Measurements from ENCODE around the gene NXPH3.
A peak's percentile ranks its signal among the peaks of the same experiment; 100 is the strongest.

Gene NXPH3

DNA sequence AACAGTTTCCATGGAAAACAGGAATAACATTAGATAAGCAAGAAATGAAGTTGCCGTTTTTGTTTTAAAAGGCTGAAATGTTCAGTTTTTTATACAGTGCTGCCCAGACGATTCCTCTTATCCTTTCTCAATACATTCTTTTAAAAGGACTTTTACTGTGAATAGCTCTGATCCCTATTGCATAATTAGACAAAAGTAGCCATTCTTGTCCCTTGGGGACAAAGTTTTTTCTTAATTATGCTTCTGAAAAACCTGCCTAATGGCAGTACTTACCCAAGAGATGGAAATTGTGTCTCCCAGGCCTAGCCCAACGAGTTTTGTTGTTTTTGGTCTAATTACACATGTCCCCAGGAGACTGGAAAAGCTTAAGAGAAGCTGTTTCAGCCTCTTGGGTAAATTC is 27.6 kb downstream of the NXPH3 start:
- no peaks in the 10 kb centered on the region for H3K9me3 ChIP-seq (ENCODE audit: control insufficient read depth, insufficient read depth, low read depth, low read length)
- H3K4me1 ChIP-seq (ENCODE audit: control insufficient read depth, insufficient read depth, low read length), result no peaks in the 10 kb centered on the region
- TF ChIP-seq MYNN (tag by site-specific recombination; IDR thresholded peaks at IDR 0.05; ENCODE audit: borderline replicate concordance), result 0 out of 2 replicates have a peak, but pooled peaks have one; percentile 28
- no peak for TF ChIP-seq ZNF571 (tag by site-specific recombination; IDR thresholded peaks at IDR 0.05)
- TF ChIP-seq, protein P1, sequence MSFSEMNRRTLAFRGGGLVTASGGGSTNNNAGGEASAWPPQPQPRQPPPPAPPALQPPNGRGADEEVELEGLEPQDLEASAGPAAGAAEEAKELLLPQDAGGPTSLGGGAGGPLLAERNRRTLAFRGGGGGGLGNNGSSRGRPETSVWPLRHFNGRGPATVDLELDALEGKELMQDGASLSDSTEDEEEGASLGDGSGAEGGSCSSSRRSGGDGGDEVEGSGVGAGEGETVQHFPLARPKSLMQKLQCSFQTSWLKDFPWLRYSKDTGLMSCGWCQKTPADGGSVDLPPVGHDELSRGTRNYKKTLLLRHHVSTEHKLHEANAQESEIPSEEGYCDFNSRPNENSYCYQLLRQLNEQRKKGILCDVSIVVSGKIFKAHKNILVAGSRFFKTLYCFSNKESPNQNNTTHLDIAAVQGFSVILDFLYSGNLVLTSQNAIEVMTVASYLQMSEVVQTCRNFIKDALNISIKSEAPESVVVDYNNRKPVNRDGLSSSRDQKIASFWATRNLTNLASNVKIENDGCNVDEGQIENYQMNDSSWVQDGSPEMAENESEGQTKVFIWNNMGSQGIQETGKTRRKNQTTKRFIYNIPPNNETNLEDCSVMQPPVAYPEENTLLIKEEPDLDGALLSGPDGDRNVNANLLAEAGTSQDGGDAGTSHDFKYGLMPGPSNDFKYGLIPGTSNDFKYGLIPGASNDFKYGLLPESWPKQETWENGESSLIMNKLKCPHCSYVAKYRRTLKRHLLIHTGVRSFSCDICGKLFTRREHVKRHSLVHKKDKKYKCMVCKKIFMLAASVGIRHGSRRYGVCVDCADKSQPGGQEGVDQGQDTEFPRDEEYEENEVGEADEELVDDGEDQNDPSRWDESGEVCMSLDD (tag by site-specific recombination; IDR thresholded peaks at IDR 0.05), result no peak
- TF ChIP-seq, protein P2, sequence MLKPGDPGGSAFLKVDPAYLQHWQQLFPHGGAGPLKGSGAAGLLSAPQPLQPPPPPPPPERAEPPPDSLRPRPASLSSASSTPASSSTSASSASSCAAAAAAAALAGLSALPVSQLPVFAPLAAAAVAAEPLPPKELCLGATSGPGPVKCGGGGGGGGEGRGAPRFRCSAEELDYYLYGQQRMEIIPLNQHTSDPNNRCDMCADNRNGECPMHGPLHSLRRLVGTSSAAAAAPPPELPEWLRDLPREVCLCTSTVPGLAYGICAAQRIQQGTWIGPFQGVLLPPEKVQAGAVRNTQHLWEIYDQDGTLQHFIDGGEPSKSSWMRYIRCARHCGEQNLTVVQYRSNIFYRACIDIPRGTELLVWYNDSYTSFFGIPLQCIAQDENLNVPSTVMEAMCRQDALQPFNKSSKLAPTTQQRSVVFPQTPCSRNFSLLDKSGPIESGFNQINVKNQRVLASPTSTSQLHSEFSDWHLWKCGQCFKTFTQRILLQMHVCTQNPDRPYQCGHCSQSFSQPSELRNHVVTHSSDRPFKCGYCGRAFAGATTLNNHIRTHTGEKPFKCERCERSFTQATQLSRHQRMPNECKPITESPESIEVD (tag by site-specific recombination; IDR thresholded peaks at IDR 0.05), result peak; percentile 56; the same call in 1 of the 2 replicates
- TF ChIP-seq ZNF626 (tag by site-specific recombination; IDR thresholded peaks at IDR 0.05), result no peak
- no peak overlapping the region for H3K4me3 ChIP-seq (ENCODE audit: low read depth, low read length)
- ChIA-PET CTCF (interaction anchor here (0.8 to 1.5 kb wide), 6 partner anchors 11 to 37 kb away, joined by 3 to 8 read pairs (median 3); no protein-coding TSS in a partner anchor), POLR2A (no interaction called here)
- peaks cover 30 to 89% of the 10 kb centered on the region in 2 experiments for H3K36me3 ChIP-seq (ENCODE audit: control insufficient read depth in 2 of 2, insufficient read depth in 1 of 2, low read length in 2 of 2)
- H3K27ac ChIP-seq (ENCODE audit: extremely low read depth, low read depth, low read length), result no peak overlapping the region

DNA sequence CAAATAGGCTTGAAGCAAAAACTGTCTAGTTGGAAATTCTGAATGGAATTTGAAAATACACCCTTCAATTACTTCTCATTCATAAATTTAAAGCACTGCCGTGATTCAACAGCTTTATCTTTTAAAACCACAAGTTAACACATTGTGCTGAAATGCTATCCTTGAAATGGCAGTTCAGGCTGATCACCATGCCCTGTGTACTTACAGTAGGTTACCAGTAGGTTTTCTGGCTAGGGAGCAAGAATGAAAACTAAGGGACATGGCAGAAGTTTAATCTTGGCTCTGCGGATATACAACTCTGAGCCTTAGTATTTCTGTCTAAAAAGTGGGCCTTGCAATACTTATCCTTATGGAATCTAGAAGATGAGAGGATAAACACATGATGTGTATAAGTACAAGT is 28.0 kb downstream of the NXPH3 start:
- TF ChIP-seq ZNF544 (tag by site-specific recombination; IDR thresholded peaks at IDR 0.05), result no peak
- TF ChIP-seq, protein P3, sequence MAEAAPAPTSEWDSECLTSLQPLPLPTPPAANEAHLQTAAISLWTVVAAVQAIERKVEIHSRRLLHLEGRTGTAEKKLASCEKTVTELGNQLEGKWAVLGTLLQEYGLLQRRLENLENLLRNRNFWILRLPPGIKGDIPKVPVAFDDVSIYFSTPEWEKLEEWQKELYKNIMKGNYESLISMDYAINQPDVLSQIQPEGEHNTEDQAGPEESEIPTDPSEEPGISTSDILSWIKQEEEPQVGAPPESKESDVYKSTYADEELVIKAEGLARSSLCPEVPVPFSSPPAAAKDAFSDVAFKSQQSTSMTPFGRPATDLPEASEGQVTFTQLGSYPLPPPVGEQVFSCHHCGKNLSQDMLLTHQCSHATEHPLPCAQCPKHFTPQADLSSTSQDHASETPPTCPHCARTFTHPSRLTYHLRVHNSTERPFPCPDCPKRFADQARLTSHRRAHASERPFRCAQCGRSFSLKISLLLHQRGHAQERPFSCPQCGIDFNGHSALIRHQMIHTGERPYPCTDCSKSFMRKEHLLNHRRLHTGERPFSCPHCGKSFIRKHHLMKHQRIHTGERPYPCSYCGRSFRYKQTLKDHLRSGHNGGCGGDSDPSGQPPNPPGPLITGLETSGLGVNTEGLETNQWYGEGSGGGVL (tag by site-specific recombination; IDR thresholded peaks at IDR 0.05), result no peak
- TF ChIP-seq ZNF24 (tag by site-specific recombination; IDR thresholded peaks at IDR 0.05), result no peak
- TF ChIP-seq, protein P4, sequence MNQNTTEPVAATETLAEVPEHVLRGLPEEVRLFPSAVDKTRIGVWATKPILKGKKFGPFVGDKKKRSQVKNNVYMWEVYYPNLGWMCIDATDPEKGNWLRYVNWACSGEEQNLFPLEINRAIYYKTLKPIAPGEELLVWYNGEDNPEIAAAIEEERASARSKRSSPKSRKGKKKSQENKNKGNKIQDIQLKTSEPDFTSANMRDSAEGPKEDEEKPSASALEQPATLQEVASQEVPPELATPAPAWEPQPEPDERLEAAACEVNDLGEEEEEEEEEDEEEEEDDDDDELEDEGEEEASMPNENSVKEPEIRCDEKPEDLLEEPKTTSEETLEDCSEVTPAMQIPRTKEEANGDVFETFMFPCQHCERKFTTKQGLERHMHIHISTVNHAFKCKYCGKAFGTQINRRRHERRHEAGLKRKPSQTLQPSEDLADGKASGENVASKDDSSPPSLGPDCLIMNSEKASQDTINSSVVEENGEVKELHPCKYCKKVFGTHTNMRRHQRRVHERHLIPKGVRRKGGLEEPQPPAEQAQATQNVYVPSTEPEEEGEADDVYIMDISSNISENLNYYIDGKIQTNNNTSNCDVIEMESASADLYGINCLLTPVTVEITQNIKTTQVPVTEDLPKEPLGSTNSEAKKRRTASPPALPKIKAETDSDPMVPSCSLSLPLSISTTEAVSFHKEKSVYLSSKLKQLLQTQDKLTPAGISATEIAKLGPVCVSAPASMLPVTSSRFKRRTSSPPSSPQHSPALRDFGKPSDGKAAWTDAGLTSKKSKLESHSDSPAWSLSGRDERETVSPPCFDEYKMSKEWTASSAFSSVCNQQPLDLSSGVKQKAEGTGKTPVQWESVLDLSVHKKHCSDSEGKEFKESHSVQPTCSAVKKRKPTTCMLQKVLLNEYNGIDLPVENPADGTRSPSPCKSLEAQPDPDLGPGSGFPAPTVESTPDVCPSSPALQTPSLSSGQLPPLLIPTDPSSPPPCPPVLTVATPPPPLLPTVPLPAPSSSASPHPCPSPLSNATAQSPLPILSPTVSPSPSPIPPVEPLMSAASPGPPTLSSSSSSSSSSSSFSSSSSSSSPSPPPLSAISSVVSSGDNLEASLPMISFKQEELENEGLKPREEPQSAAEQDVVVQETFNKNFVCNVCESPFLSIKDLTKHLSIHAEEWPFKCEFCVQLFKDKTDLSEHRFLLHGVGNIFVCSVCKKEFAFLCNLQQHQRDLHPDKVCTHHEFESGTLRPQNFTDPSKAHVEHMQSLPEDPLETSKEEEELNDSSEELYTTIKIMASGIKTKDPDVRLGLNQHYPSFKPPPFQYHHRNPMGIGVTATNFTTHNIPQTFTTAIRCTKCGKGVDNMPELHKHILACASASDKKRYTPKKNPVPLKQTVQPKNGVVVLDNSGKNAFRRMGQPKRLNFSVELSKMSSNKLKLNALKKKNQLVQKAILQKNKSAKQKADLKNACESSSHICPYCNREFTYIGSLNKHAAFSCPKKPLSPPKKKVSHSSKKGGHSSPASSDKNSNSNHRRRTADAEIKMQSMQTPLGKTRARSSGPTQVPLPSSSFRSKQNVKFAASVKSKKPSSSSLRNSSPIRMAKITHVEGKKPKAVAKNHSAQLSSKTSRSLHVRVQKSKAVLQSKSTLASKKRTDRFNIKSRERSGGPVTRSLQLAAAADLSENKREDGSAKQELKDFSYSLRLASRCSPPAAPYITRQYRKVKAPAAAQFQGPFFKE (tag by site-specific recombination; IDR thresholded peaks at IDR 0.05; ENCODE audit: borderline replicate concordance), result no peak
- TF ChIP-seq ZNF658 (tag by site-specific recombination; IDR thresholded peaks at IDR 0.05), result no peak
- TF ChIP-seq, protein P5, sequence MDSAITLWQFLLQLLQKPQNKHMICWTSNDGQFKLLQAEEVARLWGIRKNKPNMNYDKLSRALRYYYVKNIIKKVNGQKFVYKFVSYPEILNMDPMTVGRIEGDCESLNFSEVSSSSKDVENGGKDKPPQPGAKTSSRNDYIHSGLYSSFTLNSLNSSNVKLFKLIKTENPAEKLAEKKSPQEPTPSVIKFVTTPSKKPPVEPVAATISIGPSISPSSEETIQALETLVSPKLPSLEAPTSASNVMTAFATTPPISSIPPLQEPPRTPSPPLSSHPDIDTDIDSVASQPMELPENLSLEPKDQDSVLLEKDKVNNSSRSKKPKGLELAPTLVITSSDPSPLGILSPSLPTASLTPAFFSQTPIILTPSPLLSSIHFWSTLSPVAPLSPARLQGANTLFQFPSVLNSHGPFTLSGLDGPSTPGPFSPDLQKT (IDR thresholded peaks at IDR 0.05; ENCODE audit: borderline replicate concordance, low read depth, low read length), result no peak
- no peak for TF ChIP-seq ZFP37 (tag by site-specific recombination; IDR thresholded peaks at IDR 0.05)
- TF ChIP-seq ZSCAN16 (tag by site-specific recombination; IDR thresholded peaks at IDR 0.05), result no peak
- TF ChIP-seq, protein P6, sequence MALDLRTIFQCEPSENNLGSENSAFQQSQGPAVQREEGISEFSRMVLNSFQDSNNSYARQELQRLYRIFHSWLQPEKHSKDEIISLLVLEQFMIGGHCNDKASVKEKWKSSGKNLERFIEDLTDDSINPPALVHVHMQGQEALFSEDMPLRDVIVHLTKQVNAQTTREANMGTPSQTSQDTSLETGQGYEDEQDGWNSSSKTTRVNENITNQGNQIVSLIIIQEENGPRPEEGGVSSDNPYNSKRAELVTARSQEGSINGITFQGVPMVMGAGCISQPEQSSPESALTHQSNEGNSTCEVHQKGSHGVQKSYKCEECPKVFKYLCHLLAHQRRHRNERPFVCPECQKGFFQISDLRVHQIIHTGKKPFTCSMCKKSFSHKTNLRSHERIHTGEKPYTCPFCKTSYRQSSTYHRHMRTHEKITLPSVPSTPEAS (tag by site-specific recombination; IDR thresholded peaks at IDR 0.05), result no peak
- TF ChIP-seq, protein P2 (tag by site-specific recombination; IDR thresholded peaks at IDR 0.05), result no peak
- TF ChIP-seq ZNF654 (tag by site-specific recombination; IDR thresholded peaks at IDR 0.05; ENCODE audit: low read depth), result no peak
- Histone ChIP-seq H3K27ac (ENCODE audit: extremely low read depth, low read depth, low read length) (no peak overlapping the region), H3K9me3 (ENCODE audit: control insufficient read depth, insufficient read depth, low read depth, low read length) (no peaks in the 10 kb centered on the region), H3K36me3 (ENCODE audit: control insufficient read depth in 2 of 2, insufficient read depth in 1 of 2, low read length in 2 of 2) (peaks cover 32 to 89% of the 10 kb centered on the region in 2 experiments), H3K4me1 (ENCODE audit: control insufficient read depth, insufficient read depth, low read length) (no peaks in the 10 kb centered on the region), H3K4me3 (ENCODE audit: low read depth, low read length) (no peak overlapping the region)
- POLR2A ChIA-PET, result no interaction called here
- CTCF ChIA-PET, result interaction anchor here (0.8 to 1.5 kb wide), 6 partner anchors 10 to 45 kb away, joined by 3 to 8 read pairs (median 3); no protein-coding TSS in a partner anchor
